GM18519 (cell line): ENCODE results near the gene ZBTB7C.

Source experiments
- ATAC-seq: cut with Tn5 transposase; IDR thresholded peaks from one replicate; pipeline ENCODE4 v1.9.1; 2021; ENCODE audit warnings: mild to moderate bottlenecking, moderate library complexity; ENCODE audit not compliant: unreplicated experiment, low FRiP score

ZBTB7C gene

DNA sequence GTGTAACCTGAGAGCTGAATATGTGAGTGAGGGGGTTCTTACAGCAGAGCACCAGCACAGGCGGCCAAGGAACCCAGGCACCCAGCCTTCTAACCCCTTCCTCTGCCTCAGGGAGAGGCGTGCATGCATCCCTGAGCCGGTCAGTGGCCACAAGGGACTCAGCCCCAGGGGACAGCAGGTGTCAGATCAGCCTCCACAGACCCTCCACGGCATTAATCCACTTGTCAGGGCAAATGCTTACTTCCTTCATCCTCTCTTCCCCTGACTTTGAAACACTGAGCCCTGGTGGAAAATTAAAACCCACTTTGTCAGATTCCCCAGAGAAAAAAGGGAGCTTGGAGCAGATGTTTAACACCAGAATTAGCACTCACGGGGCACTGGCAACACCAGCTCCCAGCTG is 418.2 kb downstream of the ZBTB7C start:
- ATAC-seq = no peak

DNA sequence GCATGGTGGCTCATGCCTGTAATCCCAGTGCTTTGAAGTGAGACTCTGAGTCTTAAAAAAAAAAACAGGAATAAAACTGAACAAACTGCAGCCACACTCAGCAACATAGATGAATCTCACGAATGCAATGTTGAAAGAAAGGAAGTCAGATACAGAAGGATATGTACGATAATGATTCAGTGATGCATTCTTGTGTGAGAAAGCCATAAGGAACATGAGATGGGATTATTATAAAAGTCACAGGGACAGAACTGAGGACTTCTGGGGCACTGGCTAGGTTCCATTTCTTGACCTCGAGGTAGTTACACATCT is 421.8 kb downstream of the ZBTB7C start:
- no peak for ATAC-seq

DNA sequence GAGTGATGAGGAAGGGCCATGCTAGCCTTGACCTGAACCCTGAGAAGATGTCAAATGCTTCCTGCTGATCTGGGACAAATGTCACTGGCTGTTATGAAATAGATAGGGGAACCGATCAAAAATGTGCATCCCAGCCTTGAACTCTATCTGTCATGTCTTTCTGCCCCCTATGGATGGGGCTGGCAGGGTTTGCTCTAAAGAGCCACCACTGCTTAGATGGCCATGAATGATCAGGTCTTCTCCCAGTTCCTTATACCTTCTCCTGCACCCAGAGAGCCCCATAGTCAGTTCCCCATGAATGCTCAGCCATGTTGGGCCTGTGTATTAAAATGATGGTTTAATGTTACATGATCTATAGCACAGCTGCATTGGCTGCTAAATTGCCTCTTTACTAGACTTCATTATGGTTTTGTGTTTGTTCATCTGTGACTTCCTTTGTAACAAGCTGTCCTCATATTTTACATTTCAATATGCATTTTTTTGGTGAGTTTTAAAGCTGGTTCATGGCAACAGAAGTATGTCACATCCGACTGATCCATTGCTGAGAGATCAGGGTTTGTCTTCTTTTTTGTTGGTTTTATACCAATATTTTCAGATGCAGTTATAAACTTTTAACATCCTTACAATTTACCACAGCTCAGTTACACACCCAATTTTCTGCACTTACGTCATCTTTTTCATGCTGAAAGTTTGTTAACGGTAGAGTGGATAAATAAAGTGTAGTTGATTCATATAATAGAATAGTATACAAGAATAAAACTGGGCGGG is 422.4 kb downstream of the ZBTB7C start:
- no peak for ATAC-seq

DNA sequence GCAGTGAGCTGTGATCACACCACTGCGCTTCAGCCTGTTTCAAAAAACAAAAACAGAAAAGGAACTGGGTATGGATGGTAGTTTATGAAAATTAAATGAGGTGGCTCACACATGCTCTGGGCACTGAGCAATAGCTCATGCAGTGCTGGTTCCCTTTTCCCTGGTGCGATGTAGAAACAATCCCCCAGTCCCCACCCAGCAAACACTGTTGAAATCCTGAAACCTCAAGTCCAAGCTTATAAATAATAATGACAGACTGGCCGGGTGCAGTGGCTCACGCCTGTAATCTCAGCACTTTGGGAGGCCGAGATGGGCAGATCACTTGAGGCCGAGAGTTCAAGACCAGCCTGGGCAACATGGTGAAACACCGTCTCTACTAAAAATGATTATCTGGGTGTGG is 423.3 kb downstream of the ZBTB7C start:
- ATAC-seq = no peak

DNA sequence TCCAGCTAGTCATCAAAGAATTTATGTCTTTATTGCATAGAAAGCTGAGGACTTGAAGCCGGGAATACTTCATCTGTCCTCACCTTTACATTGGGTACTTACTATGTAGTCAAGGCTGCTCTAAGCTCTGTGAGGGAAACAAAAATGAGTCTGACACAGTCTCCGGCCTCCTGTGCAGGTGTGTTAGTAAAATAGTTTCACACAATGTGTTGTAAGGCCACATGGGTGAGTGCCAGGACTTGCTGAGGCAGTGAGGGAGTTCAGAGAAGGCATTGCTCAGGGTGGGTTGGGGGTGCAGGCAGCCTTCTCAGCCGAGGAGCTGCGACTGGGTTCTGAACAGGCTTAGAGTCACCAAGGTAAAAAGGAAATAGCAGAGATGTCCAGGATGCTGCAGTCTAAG is 424.2 kb downstream of the ZBTB7C start:
- ATAC-seq = no peak

DNA sequence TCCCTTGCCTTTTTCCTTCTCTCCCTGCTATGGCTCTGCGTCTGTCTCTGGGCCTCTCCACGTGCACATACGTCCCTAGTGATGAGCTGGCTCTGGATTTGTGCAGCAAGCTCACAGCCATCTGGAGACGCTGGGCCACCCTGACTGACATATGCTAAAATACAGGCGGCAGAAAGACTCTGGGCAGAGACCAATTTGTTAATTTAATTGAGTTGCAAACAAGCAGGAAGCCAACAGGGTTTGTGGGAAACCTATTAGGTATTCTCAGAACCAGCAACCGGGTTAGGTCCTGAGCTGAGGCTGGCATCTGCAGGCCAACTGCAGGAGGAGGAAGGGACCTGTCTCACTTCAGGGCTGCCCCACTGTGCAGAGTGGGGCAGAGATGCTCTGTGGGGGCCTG is 425.2 kb downstream of the ZBTB7C start:
- ATAC-seq = no peak

DNA sequence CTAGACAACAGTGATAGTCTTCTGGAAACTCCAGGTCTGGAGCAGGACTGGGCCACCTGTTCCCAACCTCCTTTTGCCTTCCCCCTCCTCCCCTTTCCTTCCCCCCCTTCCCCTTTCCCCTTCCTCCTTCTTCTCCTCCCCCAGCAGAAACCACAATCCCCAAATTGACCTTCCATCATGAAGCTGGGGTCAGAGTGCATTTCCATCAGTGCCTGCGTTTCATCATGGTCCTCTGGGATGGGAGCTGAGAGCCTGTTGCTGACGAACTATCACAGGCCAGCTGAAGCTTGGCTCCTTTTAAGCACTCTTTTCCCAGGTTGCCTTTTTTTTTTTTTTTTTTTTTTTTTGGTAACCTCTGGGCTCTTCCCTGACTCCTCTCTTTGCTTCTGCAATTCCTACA is 426.1 kb downstream of the ZBTB7C start:
- ATAC-seq = no peak

DNA sequence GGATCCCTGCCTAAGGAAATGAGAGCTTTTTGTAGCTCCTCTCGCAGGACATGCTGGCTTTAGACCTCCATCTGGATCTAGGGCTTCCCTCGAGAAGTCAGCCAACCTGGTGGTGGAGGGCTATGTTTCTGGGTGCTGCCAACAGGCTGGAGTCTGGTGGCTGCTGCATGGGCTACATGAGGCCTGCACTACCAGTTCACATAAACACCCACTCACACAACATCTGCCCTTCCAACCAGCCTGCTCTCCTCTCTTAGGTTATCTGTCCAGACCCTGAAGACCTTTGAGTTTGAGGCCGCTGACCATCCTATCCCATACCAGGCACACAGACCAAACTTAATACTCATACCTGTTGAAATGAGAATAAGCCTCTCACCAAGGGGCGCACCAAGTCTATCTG is 427.4 kb downstream of the ZBTB7C start:
- ATAC-seq = no peak

DNA sequence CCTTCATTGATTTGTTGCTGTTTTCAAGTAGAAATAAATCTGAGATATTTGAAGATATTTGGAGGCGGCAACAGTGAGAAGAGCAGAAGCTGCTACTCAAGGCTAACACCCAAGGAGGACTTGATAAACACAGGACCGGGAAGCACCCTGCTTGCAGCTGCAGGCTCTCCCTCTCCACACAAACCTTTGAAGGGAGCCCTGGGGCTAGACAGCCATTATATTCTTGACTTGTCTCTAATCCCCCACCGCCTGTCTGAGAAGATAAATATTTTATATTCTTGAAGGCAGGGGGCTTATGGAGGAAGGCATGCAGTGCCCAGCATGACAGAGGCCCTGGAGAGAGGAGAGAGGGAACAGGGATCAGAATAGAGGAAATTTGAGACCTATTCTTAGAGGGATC is 427.9 kb downstream of the ZBTB7C start:
- no peak for ATAC-seq

DNA sequence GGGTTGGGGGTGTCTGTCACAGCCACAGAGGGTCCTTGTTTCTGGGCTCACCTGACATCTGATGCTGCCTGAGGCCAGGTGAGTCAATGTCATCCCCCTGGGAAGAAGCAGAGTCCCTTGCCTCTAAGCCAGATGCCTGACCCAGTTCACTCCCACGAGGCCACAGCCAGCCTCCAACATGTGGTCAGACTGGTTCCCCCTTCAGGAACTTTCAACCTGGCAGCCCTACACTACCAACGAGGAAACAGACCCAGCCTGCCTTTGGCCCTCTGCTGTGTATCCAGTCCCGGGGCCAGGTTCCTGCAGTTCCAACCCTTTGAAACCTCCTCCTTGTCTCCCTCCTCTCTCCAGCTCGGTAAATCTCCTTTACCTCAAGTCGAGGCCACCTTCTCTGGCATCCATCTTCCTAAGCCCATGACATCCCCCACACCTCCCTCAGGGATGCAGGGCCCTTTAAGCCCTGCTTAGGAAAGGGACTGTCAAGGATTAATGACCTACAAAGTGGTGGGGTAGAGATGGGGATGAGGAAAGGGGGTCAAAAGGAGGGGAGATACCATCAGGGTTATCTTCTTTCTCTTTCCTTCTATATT is 429.5 kb downstream of the ZBTB7C start:
- no peak for ATAC-seq

DNA sequence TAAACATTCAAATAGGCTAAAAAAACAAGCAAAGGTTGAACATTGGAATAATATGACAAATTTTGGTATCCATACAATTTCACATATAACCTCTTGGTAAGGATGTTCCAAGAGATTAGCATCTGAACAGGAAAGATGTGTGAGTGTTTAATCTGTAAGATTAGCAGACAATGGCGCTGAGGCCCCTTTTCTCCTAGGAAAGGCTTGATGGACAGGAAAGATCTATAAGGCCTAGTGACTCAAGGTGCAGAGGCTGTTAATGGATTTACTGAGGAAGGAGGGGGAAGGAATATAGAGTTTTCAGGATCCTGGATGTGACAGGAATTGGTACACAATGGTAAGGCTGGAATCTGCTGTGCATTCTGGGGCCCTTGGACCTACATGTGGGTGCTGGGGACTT is 430.6 kb downstream of the ZBTB7C start:
- no peak for ATAC-seq

DNA sequence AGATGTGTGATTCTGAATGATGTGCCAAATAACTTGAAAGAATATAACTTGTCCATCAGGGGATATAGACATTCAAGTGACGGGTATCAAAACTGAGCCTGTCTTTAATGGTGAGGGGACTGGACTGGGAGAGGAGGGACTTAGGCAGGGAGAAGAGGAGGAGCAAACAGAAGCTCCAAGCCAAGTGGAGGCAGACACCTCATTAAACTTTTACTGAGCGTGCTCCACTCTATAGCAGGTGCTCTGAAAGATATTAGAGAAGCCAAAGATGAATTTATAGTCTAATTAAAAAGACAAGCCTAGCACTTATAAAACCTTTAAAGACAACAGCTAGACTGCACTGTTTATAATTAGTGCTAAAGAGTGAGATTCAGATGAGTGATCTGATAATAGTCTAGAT is 431.0 kb downstream of the ZBTB7C start:
- ATAC-seq = no peak
